ENCODE measurements around the gene ALCAM. TPM values are rescaled to one million over a fixed set of nuclear protein-coding genes. Genes with fewer than 3 reads are reported as not detected.

Gene ALCAM
- total RNA-seq, 1 donor from 2014 or later: 28.6 TPM

DNA sequence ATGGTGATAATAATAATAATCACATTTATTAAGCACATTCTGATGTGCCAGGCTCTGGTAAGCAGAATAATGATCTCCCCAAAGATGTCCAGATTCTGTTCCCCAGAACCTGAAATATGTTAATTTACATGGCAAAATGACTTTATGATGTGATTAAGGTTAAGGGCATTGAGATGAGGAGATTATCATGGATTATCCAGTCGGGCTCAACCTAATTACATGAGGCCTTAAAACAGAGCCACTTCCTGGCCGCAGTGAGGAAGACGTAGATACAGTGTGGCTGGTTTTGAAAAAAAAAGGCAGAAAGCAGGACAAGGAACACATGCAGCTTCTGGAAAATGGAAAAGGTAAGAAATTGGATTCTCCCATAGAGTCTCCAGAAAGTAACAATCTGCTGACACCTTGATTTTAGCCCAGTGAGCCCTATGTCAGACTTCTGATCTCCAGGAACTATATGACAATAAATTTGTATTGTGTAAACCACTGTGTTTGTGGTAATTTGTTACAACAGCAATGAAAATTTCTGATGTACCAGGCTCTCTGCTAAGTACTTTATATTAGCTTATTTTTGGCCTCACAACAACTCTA is 126.7 kb downstream of the ALCAM start:
- H3K27ac Mint-ChIP-seq: no peak overlapping the region
- H3K4me1 Mint-ChIP-seq (ENCODE audit: low read depth): peaks cover 7% of the 10 kb centered on the region
- peaks cover 15% of the 10 kb centered on the region for H3K36me3 Mint-ChIP-seq (ENCODE audit: insufficient read depth)
- H3K4me3 Mint-ChIP-seq (ENCODE audit: low read depth): no peak overlapping the region
- peaks cover 24% of the 10 kb centered on the region for H3K9me3 Mint-ChIP-seq (ENCODE audit: low read depth)
- no peak for DNase-seq (ENCODE audit: low spot score, unreplicated experiment)
- TF ChIP-seq, protein P1, sequence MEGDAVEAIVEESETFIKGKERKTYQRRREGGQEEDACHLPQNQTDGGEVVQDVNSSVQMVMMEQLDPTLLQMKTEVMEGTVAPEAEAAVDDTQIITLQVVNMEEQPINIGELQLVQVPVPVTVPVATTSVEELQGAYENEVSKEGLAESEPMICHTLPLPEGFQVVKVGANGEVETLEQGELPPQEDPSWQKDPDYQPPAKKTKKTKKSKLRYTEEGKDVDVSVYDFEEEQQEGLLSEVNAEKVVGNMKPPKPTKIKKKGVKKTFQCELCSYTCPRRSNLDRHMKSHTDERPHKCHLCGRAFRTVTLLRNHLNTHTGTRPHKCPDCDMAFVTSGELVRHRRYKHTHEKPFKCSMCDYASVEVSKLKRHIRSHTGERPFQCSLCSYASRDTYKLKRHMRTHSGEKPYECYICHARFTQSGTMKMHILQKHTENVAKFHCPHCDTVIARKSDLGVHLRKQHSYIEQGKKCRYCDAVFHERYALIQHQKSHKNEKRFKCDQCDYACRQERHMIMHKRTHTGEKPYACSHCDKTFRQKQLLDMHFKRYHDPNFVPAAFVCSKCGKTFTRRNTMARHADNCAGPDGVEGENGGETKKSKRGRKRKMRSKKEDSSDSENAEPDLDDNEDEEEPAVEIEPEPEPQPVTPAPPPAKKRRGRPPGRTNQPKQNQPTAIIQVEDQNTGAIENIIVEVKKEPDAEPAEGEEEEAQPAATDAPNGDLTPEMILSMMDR (IDR thresholded peaks at IDR 0.05; ENCODE audit: unreplicated experiment): no peak
- H3K27me3 Mint-ChIP-seq: no peaks in the 10 kb centered on the region

DNA sequence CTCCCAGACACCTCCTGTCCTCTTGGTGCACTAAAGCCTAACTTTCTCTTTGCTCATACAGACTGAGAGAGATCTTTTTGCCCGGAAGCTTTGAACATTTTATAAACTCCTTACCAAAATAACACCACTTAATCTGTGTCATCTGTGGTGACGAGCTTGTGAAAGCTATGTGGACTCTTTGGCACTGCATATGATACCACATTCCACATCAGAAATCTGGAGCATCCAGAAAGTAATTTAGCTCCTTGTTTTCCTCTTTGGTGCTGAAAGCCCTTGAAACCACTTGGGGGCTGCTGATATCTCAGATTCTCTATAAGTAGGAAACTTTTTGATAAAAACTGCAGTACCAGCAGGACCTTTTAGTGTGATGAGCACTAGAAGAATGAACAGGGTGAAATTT is 128.3 kb downstream of the ALCAM start:
- TF ChIP-seq, protein P1 (IDR thresholded peaks at IDR 0.05; ENCODE audit: unreplicated experiment): no peak
- Mint-ChIP-seq H3K36me3 (ENCODE audit: insufficient read depth) (peaks cover 10% of the 10 kb centered on the region), H3K4me1 (ENCODE audit: low read depth) (peaks cover 14% of the 10 kb centered on the region), H3K27ac (no peak overlapping the region), H3K4me3 (ENCODE audit: low read depth) (no peak overlapping the region), H3K27me3 (no peaks in the 10 kb centered on the region), H3K9me3 (ENCODE audit: low read depth) (peaks cover 14% of the 10 kb centered on the region)
- no peak for DNase-seq (ENCODE audit: low spot score, unreplicated experiment)

DNA sequence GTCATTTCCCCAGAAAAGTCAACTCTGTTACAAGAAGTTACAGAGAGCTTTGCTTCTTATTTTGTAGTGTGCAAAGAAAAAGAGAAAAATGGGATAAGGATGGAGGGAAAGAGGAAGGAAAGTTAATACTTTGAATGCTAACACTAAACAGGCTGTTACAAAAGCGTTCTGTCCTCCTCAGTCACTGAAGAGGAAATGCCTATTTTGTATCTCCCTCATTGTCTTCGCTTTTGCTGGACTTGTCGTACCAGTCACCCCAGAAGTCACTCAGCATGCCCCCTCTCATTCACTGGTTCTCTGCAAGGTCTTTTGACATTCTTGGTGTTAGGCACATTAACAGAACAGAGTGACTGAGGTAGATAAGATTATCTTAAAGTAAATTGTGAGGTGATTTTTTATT is 129.6 kb downstream of the ALCAM start:
- Mint-ChIP-seq H3K9me3 (ENCODE audit: low read depth) (peaks cover 6% of the 10 kb centered on the region), H3K27ac (no peak overlapping the region), H3K4me3 (ENCODE audit: low read depth) (no peak overlapping the region), H3K36me3 (ENCODE audit: insufficient read depth) (peaks cover 6% of the 10 kb centered on the region), H3K27me3 (no peaks in the 10 kb centered on the region), H3K4me1 (ENCODE audit: low read depth) (peaks cover 23% of the 10 kb centered on the region)
- no peak for DNase-seq (ENCODE audit: low spot score, unreplicated experiment)
- TF ChIP-seq, protein P1 (IDR thresholded peaks at IDR 0.05; ENCODE audit: unreplicated experiment): no peak

DNA sequence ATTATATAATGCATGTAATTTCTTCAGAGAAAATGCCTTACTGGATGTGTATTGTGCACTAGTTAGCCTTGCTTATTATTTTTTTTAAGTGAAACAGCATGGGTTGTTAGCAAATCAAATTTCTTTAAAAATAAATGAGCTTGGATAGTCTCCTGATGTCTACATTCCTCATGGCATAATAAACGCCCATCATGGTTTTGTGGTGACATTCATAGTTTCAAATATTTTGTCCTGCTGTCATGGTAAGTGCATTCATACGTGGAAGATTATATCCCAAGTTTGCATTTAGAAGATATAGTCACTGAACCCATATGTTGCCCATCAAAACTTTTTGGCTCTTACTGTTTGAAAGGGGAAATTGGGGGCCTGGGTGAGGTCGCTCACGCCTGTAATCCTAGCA is 130.7 kb downstream of the ALCAM start:
- DNase-seq (ENCODE audit: low spot score, unreplicated experiment): no peak
- Mint-ChIP-seq H3K27ac (no peak overlapping the region), H3K36me3 (ENCODE audit: insufficient read depth) (no peaks in the 10 kb centered on the region), H3K4me3 (ENCODE audit: low read depth) (no peak overlapping the region), H3K27me3 (no peaks in the 10 kb centered on the region), H3K4me1 (ENCODE audit: low read depth) (peaks cover 26% of the 10 kb centered on the region), H3K9me3 (ENCODE audit: low read depth) (no peaks in the 10 kb centered on the region)
- TF ChIP-seq, protein P1 (IDR thresholded peaks at IDR 0.05; ENCODE audit: unreplicated experiment): no peak

DNA sequence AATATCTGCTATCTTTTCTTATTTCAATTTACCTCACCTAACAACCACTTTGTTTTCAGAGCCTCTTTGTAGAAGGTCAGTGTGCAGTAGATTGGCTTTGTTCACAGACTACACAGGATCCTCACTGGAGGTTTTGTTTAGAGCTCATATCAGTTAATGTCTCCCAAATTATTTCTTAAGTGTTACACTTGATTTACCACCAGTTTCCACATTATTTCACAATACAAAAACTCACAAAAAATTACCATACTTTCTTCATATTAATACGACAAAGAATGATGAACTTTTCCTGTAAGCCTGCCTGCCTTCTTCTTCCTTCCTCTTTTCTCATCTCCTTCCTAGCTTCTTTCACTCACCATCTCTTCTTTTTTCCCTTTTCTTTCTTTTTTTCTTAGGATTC is 133.3 kb downstream of the ALCAM start:
- DNase-seq (ENCODE audit: low spot score, unreplicated experiment): no peak
- Mint-ChIP-seq H3K4me3 (ENCODE audit: low read depth) (no peak overlapping the region), H3K9me3 (ENCODE audit: low read depth) (no peaks in the 10 kb centered on the region), H3K27ac (peak overlapping the region; percentile 23), H3K4me1 (ENCODE audit: low read depth) (peaks cover 38% of the 10 kb centered on the region), H3K36me3 (ENCODE audit: insufficient read depth) (no peaks in the 10 kb centered on the region), H3K27me3 (no peaks in the 10 kb centered on the region)
- TF ChIP-seq, protein P1 (IDR thresholded peaks at IDR 0.05; ENCODE audit: unreplicated experiment): no peak
